Esophagus squamous epithelium (tissue), 4 donors: ENCODE results near the gene NUDT16L1.

Source experiments
- CTCF ChIP-seq, 6 experiments: fragments of 450-650 bp in 4 of 6; fragments of 200-600 bp in 2 of 6; sonication (generic) in 2 of 6; IDR thresholded peaks; one replicate each; pipeline ENCODE4 v1.5.1; 2016 to 2019; ENCODE audit warnings: antibody characterized with exemption in 6 of 6, mild to moderate bottlenecking in 4 of 6, moderate library complexity in 4 of 6
- POLR2A ChIP-seq, 4 donors: fragments of 450-650 bp; IDR thresholded peaks; one replicate each; pipeline ENCODE4 v1.6.1; 2017; ENCODE audit warnings: antibody characterized with exemption in 4 of 4, mild to moderate bottlenecking in 4 of 4, moderate library complexity in 3 of 4

DNA sequence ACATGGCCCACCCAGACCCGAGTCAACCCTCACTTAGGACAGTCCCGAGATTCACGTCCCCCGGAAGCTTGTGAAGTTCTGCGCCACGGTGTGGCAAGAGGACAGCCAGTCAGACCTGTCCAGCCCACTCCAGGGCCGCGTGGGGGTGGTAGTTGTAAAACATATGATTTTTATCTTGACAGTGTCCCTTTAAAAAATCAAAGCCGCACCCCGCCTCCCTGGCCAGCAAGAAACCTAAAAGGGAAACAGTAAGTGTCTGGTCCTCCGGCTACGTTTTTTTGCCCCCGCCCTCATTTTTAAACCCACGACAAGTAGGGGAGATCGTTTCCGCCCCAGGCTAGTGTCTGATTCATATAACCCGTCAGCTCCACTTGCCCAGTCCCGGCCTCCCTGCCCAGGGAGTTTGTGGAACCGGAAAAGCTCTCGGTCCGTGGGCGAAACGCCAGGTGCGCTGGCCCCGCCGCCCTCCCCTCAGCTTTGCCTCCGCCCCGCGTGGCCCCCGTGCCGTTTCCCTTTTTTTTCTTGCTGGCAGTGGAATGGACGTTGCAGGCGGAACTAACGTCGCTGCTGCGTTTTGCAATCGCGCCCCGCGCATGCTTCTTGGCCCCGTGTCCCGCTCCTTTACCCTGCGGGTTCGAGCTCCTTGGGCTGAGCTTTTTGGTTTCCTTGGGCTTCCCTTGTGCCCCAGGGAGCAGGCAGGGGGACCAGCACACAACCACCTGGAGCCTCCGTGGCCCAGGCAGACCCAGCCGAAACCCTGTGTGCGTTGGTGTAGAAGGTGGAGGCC, 13.3 kb upstream of the NUDT16L1 start:
- TF ChIP-seq CTCF (IDR thresholded peaks at IDR 0.05) = no peak
- TF ChIP-seq POLR2A (IDR thresholded peaks at IDR 0.05) = no peak
